ENCODE results near the gene SORCS2.

Gene SORCS2

GRCh38 chr4:7309636-7310390 lies 117.5 kb downstream of the SORCS2 start:
- DNase-seq, result no peak

DNA sequence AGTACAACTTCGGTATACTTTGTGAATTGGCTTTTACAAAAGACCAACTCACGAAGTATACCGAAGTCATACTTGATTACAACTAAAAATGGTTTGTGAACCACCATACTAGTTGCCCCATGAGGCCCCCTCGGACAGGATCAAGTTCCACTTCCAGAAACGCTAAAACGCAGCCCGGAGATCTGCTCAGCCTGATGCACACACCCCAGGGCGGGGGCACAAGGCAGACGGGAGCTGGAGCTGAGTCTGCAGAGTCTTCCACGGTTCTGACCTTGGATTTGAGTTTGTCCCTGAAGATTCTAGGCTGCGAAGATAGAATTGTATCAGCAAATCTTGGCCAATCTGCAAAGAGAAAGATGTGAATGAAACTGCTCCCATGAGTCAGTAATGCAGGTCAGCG lies 118.1 kb downstream of the SORCS2 start:
- DNase-seq, result no peak

GRCh38 chr4:7311205-7311604 lies 118.9 kb downstream of the SORCS2 start:
- no peak for DNase-seq

GRCh38 chr4:7312691-7313090 lies 120.4 kb downstream of the SORCS2 start:
- DNase-seq, result no peak

DNA sequence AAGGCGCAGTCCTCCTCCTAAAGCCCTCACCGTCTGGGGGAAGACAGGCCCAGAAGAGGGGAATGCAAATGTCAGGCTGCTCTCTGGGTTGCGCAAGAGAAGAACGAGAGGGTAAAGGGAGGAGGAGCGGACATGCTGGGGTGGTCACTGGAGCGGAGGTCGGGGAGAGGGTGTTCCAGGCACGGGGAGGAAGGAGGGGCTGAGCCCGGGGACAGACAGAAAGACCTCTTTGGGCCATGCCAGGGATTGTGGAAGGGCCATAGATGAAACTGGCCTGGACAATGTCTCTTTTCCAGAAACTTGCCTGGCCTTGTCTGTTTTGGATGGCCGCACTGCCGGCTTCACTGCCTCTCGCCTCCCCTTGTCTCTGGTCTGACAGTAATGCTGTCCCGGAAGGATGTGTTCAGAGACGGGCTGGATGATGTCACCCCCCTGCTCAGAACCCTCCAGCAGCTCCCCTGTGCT lies 121.0 kb downstream of the SORCS2 start:
- DNase-seq, result no peak

- no peak for DNase-seq
Measured at GRCh38 chr4:7313991-7314390, 121.7 kb downstream of the SORCS2 start.

- DNase-seq, result no peak
Measured at GRCh38 chr4:7315286-7315685, 122.9 kb downstream of the SORCS2 start.

DNA sequence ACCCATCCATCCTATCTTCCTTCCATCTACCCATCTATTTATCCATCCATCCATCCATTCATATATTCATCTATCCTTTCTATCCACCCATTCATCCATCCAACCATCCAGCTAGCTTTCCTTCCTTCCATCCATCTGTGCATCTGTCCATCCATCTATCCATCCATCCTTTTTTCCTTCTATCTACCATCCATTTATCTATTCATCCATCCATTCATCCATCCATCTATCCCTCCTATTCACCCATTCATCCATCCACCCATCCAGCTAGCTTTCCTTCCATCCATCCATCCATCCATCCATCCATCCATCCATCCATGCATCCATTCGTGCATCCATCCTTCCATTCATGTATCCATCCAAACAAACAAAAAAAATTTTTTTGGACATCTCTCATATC lies 123.6 kb downstream of the SORCS2 start:
- DNase-seq, result no peak

DNA sequence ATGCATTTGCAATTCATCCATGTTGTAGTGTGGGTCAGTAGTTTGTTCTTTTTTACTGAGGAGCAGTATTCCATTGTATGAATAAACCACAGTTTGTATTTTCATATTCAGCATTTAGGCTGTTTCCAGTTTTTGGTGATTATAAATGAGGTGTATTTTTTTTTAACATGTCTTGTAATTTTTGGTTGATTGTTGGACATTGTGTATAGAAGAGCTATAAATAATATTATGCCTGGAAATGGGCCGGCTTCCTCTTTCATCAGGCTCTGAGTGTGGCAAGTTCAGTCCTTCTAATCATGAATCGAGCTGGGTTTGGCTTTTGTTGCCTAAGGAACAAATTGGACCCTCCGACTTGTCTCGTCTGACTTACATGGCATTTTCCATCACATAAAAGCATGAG lies 126.7 kb downstream of the SORCS2 start:
- no peak for DNase-seq

GRCh38 chr4:7320206-7320797 lies 128.0 kb downstream of the SORCS2 start:
- DNase-seq, result no peak

DNA sequence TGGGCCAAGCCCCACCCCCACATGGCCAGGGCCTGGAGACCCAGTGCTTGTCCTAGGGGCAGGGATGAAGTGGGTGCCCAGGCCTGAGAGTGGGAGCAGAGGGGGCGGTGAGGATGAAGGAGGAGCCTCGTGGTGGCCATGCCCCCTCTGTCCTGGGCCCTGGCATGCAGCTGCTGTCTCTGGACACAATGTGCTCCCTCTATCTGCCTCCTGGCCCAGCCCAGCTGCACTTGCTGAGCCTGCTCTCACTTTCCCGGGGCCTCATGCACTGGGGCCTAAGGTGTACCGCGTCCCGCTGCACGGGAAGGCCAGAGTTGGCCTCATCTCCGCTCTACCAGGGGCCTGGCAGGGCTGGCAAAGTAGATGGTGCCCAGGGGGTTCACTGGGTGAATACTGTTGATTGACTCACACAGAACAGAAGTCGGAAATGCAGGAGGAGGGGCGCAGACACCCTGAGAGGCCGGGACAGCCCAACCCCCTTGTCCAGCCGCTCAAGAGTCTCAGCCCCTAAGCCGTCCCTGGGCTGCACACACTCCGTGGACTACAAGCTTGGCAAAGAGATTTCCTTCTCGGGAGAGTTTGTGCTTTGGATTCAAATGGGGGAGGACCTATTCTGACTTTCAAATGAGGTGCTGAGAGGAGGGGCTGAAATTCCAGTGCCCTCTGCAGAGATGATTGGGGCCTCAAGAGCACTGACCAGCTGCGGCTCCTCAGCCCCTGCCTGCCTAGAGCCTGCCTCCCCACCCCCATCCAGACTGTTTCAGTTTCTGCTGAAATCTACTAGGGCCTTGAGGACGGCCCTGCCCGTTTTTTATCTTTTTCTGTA lies 130.0 kb downstream of the SORCS2 start:
- DNase-seq, result no peak

- DNase-seq, result no peak
Measured at GRCh38 chr4:7323461-7323871, 131.1 kb downstream of the SORCS2 start.

GRCh38 chr4:7323872-7324650 lies 131.7 kb downstream of the SORCS2 start:
- no peak for DNase-seq

GRCh38 chr4:7324651-7325121 lies 132.3 kb downstream of the SORCS2 start:
- DNase-seq, result no peak

GRCh38 chr4:7325541-7325940 lies 133.2 kb downstream of the SORCS2 start:
- no peak for DNase-seq

DNA sequence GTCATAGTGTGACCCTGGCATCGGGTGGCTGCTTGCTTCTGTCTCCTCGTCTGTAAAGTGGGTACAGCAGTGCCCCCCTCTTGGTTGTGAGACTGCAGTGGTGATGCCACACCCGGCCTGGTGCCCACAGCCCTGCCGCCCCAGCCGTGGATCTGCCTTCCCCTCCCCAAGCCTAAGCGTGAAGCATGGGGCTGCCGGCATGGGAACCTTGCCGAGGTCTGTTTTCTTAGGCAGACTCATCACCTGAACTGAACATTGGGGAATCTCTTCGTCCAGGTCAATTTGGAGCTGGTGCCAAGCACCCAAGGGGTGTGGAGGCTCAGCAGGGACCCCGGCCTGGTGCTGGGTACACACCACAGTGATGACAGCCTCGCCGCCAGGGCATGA lies 134.0 kb downstream of the SORCS2 start:
- no peak for DNase-seq

DNA sequence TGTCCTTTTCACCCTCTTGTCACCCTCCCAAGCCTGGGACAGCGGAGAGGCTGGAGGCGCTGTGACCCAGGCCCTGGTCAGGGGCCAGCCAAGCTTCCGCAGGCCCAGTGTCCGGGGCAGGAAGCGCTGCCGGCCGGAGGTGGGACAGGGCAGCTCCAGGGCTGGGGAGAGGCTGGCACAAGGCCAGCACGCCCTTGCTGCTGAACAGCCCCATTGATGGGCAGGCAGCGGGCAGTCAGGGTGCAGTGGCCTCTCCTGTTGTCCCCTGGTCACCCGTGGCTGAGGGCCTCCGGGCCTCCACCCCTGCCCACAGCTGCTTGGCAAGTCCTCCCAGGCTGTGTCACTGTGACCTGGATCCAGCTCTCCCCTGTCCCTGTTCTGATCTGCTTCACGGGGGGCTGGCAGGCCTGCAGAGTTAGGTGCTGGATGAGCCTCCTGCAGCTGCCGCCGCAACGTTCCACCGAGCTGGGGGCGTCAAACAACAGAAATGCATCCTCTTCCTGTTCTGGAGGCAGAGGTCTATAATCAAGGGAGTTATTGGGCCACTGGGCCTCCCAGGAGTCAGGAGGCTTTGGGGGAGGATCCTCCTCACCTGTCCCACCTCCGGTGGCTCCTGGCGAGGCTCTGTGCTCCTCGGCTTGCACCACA lies 134.5 kb downstream of the SORCS2 start:
- no peak for DNase-seq

GRCh38 chr4:7327341-7327885 lies 135.1 kb downstream of the SORCS2 start:
- no peak for DNase-seq

GRCh38 chr4:7328162-7328912 lies 136.0 kb downstream of the SORCS2 start:
- no peak for DNase-seq

DNA sequence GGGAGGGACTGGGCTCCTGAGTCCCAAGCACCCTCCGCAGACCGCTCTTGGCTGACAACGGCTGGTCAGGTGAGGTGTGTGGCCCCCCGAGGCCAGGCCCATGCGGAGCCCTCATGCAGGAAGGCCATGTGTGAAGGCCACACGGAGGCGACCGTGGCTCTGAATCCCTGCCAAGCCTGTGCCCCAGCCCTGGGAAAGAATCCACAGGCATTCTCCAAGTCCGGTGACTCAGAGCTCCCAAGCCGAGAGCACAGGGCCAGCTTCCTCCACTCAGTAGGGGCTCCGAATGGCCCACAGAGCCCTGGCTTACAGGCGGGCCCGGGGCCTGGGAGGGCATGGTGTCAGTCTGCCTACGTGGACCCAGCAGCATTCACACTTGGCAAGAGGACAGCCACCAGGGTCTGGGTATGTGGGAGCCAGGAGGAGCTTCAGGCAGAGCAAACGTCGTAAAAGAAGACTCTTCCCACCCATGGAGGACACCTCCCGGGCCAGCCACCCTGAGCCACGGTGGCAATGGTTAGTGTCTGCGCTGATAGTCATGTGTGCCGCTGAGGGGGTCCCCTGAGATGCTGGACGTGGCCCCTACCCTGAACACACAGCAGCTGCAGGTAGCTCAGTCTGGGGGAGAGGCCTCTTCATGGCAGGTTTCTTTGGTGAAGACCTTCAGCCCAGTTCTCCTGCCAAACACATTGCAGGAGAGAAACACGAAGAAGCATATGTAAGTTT lies 136.7 kb downstream of the SORCS2 start:
- DNase-seq, result no peak
